K562 (cell line): ENCODE measurements around the gene DEF6.

Experiments
- CTCF ChIP-seq, 3 experiments: IDR thresholded peaks in 2 of 3; conservative IDR thresholded peaks in 1 of 3; 2 replicates each; pipeline ENCODE4 v1.5.1; 2011 to 2012; ENCODE audit warnings: low read length in 3 of 3, mild to moderate bottlenecking in 3 of 3, control low read depth in 2 of 3, improper control_type of control experiment in 1 of 3, inconsistent platforms in 1 of 3, low read depth in 1 of 3, mixed read lengths in 1 of 3, moderate library complexity in 1 of 3; ENCODE audit not compliant: insufficient read depth in 2 of 3
- FOXP1 ChIP-seq: sonication (generic); formaldehyde crosslinking; IDR thresholded peaks from 2 replicates; pipeline ENCODE4 v1.8.0; 2022; ENCODE audit warnings: mild to moderate bottlenecking, missing genetic modification reagents
- GATAD2B ChIP-seq: fragments of 450-650 bp; IDR thresholded peaks from 2 replicates; pipeline ENCODE4 v1.6.1; 2017; ENCODE audit warnings: mild to moderate bottlenecking, borderline replicate concordance
- HNRNPLL ChIP-seq: fragments of 200-400 bp; formaldehyde crosslinking; IDR thresholded peaks from 2 replicates; pipeline ENCODE4 v1.6.1; 2017; ENCODE audit warnings: low read length, low read depth, mild to moderate bottlenecking; ENCODE audit not compliant: poor library complexity, severe bottlenecking
- PCBP1 ChIP-seq: fragments of 200-400 bp; formaldehyde crosslinking; IDR thresholded peaks from 2 replicates; pipeline ENCODE4 v1.6.1; 2018; ENCODE audit warnings: mild to moderate bottlenecking, low read depth, low read length; ENCODE audit not compliant: poor library complexity, severe bottlenecking
- POLR2A ChIP-seq: fragments of 450-650 bp; conservative IDR thresholded peaks from 2 replicates; pipeline ENCODE4 v1.6.1; 2016
- POLR2AphosphoS5 ChIP-seq: IDR thresholded peaks from 2 replicates; pipeline ENCODE4 v1.6.1; 2011; ENCODE audit warnings: mild to moderate bottlenecking, low read depth, low read length, moderate library complexity; ENCODE audit not compliant: control insufficient read depth, insufficient read depth
- RFX5 ChIP-seq: IDR thresholded peaks from 2 replicates; pipeline ENCODE4 v1.6.1; 2011; ENCODE audit warnings: low read depth, mild to moderate bottlenecking, improper control_type of control experiment, low read length
- USF1 ChIP-seq: sonication (generic); formaldehyde crosslinking; IDR thresholded peaks from 2 replicates; pipeline ENCODE4 v1.9.0; 2022; ENCODE audit warnings: mild to moderate bottlenecking, missing genetic modification reagents
- ZFP30 ChIP-seq: fragments of 250-450 bp; sonication (Bioruptor Pico); IDR thresholded peaks from 2 replicates; pipeline ENCODE4 v1.8.0; 2022; ENCODE audit warnings: moderate library complexity, mild to moderate bottlenecking, inconsistent platforms, borderline replicate concordance
- ZFP36 ChIP-seq: fragments of 150-350 bp; IDR thresholded peaks from 2 replicates; pipeline ENCODE4 v1.6.1; 2018; ENCODE audit warnings: low read length, low read depth; ENCODE audit not compliant: partially characterized antibody
- ZNF445 ChIP-seq: fragments of 250-450 bp; sonication (Bioruptor Pico); IDR thresholded peaks from 2 replicates; pipeline ENCODE4 v1.4.0; 2020; ENCODE audit warnings: low read depth, mild to moderate bottlenecking, moderate library complexity

DNA sequence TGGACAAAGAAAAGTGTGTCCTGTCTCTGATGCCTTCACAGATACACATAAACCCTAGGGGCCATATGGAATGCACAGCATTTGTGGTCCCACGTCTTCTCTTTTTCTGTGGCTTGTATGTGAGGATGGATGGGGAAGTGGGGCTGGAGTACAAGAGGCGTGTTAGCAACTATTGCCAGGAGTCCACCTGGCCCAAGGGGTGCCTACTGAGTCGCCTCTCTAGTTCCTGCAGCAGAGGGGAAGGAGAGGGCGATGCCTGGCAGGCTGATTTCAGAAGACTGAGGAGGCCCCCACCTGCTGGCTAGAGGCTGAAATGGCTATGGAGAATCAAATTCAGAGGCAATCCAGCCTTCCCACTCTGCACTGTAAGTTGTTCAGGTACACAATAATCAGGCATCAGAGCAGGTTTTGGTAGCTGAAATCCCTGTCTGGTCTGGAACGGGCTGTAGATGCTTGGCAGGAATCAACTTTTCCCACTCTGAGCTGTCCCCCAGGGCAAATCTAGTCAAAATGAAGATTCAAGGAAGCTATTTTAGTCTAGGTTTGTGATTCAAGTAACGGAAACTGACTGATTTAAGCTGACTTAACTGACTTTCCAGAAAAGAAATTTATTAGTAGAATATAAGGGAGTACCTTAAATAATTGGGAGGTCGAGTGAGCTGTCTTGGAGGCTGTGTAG, 29.9 kb downstream of the DEF6 start:
- TF ChIP-seq GATAD2B (no peak), POLR2A (no peak), ZFP30 (no peak), POLR2AphosphoS5 (no peak), ZFP36 (no peak), USF1 (CRISPR knock-in tag) (no peak), RFX5 (no peak), FOXP1 (CRISPR knock-in tag) (no peak), CTCF (IDR thresholded peaks at IDR 0.05 in 2 of 3, conservative IDR thresholded peaks at IDR 0.05 in 1 of 3; ENCODE audit: insufficient read depth in 2 of 3, low read depth in 1 of 3, low read length in 3 of 3) (peak; percentile 76 to 84 (median 78)), PCBP1 (no peak), ZNF445 (CRISPR knock-in tag) (no peak), HNRNPLL (no peak)
